SW 1271 (cell line): ENCODE measurements around the gene MAGEA2B.
"Not testable (repeated sequence)": the region's sequence is repeated elsewhere in the genome, so short reads cannot be mapped to it uniquely, and the experiment has no call there.

Experiments
- DNase-seq, 2 experiments: peaks; one replicate each; lab custom pipeline; 2025; lab: John Stamatoyannopoulos, UW

The MAGEA2B gene

GRCh38 chrX:152713815-152714787 lies at the start of gene MAGEA2B:
TSS of gene MAGEA2B (plus strand) at chrX:152714628. CDS start at chrX:152717107, 2,479 bp downstream.
- DNase-seq, result not testable (repeated sequence)

DNA sequence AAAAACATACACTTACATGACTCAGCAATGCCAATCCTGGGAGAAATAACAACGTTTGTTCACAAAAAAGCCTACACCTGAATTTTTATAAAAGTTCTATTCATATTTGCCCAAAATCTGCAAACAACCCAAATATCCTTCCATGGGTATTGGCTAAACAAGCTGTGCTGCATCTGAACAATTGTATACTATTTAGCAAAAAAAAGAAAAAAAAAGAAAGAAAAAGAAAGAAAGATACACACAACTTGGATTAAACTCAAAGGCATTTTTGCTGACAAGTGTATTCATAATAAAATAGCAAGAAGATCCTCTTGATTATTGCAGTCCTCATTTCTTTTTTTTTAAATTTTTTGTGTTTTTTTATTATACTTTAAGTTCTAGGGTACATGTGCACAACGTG lies 40.3 kb upstream of the MAGEA2B start:
- DNase-seq, result no peak

DNA sequence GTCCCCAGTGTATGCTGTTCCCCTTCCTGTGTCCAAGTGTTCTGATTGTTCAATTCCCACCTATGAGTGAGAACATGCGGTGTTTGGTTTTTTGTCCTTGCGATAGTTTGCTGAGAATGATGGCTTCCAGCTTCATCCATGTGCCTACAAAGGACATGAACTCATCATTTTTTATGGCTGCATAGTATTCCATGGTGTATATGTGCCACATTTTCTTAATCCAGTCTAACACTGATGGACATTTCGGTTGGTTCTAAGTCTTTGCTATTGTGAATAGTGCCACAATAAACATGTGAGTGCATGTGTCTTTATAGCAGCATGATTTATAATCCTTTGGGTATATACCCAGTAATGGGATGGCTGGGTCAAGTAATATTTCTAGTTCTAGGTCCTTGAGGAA lies 39.8 kb upstream of the MAGEA2B start:
- not testable (repeated sequence) for DNase-seq

DNA sequence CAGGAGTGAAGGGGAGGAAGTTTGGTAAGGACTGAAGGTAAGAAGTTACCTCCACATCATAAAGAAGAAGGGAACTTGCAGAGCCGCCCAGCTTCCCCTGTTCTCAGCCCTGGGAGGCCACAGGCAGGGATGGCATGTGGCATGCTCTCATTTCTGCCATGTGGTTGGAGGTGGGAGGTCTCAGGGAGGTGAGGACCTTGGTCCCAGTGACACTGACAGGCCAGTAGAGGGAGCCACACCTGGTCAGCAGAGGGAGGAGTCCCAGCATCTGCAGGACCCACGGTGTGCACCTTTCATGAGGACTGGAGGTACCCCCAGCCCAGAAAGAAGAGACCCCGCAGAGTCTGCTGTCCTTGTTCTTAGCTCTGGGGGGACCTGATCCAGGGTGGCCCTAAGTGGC lies 33.4 kb upstream of the MAGEA2B start:
- DNase-seq, result not testable (repeated sequence)

DNA sequence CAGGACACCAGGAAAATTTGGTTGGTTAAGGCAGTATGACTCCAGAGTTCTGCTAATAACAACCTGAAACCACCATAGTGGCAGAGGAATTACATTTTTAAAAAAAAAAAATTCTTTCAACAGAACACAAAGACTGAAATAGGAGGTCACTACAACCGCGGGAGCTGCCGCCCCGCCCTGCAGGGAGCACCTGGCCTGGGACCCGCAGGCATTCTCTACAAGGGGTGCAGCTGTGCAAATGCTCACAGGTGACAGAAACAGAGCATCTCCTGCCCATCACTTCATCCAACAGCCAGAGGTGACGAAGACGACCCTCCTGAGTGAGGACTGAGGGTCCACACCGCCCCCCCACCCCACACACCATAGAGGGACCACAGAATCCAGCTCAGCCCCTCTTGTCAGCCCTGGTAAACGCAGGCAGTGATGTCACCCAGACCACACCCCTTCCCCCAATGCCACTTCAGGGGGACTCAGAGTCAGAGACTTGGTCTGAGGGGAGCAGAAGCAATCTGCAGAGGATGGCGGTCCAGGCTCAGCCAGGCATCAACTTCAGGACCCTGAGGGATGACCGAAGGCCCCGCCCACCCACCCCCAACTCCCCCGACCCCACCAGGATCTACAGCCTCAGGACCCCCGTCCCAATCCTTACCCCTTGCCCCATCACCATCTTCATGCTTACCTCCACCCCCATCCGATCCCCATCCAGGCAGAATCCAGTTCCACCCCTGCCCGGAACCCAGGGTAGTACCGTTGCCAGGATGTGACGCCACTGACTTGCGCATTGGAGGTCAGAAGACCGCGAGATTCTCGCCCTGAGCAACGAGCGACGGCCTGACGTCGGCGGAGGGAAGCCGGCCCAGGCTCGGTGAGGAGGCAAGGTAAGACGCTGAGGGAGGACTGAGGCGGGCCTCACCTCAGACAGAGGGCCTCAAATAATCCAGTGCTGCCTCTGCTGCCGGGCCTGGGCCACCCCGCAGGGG lies 16.2 kb upstream of the MAGEA2B start, which contains the start of gene MAGEA3:
Gene MAGEA3, plus strand, starts transcription at position 843 of the 980 bp plus-strand sequence. CDS start 2,039 bp downstream, outside the sequence.
- DNase-seq, result not testable (repeated sequence)

DNA sequence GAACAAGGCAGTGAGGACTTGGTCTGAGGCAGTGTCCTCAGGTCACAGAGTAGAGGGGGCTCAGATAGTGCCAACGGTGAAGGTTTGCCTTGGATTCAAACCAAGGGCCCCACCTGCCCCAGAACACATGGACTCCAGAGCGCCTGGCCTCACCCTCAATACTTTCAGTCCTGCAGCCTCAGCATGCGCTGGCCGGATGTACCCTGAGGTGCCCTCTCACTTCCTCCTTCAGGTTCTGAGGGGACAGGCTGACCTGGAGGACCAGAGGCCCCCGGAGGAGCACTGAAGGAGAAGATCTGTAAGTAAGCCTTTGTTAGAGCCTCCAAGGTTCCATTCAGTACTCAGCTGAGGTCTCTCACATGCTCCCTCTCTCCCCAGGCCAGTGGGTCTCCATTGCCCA lies 14.0 kb upstream of the MAGEA2B start:
- DNase-seq, result not testable (repeated sequence)

DNA sequence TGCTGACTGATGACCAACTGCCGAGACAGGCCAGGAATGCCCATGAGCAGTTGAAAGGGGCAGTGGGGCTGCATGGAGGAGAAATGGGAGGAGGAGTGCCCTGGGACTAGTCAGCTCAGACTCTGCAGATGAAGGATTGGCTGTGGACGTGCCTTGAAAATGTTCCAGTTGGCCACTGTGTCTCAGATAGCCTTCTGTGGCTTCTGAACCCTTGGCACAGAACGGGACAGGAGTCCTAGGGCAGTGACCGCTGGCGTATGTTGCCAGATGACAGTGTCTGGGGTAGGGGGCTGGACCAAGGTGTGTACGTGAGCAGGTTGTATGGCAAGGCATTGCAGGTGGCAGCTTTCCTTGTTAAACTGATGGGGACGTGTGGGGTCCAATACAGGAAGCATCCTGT lies 7.9 kb upstream of the MAGEA2B start:
- DNase-seq, result not testable (repeated sequence)

DNA sequence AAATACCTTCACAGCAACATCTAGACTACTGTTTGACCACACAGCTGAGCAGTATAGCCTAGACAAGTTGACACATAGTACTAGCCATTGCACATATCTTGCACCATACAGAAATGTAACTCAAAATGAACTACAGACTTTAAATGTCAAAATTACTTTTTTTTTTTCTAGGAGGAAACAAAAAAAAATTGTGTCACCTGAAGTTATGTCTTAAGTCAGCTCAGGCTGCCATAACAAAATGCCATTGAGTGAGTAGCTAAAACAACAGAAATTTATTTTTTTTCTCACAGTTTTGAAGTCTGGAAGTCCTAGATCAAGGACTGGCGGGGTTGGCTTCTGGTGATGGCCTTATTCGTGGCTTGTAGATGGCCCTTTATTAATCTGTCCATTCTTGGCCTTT lies 5.3 kb upstream of the MAGEA2B start, which contains the start of gene CSAG2:
Gene CSAG2, minus strand, starts transcription at position 101 of the 400 bp plus-strand sequence. CDS start 161 bp downstream, outside the sequence.
- DNase-seq, result not testable (repeated sequence)

DNA sequence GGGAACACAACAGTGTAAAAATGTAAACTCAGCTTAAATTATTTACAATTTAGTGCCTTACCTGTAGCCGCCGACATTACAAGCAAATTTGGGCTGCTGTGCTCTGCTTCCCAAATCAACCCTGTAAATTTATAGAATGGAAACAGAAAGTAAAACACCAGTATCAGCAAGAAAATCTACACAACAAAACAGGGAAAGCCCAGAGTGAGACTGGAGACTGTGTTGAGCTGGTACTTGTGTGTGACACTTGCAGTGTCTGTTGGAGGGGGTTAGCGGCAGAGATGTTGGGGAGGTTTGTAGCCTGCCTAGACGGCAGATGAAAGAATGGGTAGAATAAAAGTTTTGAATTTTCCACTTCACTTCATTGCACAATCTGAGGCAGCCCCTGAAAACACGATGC lies 1.2 kb upstream of the MAGEA2B start:
- not testable (repeated sequence) for DNase-seq

- DNase-seq, result no peak
These were observed 11.0 kb downstream of the MAGEA2B start for GRCh38 chrX:152725409-152725808.

DNA sequence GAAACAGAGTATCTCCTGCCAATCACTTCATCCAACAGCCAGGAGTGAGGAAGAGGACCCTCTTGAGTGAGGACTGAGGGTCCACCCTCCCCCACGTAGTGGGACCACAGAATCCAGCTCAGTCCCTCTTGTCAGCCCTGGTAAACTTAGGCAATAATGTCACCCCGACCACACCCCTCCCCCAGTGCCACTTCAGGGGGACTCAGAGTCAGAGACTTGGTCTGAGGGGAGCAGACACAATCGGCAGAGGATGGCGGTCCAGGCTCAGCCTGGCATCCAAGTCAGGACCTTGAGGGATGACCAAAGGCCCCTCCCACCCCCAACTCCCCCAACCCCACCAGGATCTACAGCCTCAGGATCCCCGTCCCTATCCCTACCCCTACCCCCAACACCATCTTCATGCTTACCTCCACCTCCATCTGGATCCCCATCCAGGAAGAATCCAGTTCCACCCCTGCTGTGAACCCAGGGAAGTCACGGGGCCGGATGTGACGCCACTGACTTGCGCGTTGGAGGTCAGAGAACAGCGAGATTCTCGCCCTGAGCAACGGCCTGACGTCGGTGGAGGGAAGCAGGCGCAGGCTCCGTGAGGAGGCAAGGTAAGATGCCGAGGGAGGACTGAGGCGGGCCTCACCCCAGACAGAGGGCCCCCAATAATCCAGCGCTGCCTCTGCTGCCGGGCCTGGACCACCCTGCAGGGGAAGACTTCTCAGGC lies 19.0 kb downstream of the MAGEA2B start, which contains the start of the genes CSAG1 and MAGEA12:
Gene CSAG1, minus strand, starts transcription at position 461 of the 715 bp plus-strand sequence. CDS start 1,261 bp downstream, outside the sequence.
Gene MAGEA12, plus strand, starts transcription at position 497 of the 715 bp plus-strand sequence. CDS start 2,405 bp downstream, outside the sequence.
- no peak for DNase-seq

DNA sequence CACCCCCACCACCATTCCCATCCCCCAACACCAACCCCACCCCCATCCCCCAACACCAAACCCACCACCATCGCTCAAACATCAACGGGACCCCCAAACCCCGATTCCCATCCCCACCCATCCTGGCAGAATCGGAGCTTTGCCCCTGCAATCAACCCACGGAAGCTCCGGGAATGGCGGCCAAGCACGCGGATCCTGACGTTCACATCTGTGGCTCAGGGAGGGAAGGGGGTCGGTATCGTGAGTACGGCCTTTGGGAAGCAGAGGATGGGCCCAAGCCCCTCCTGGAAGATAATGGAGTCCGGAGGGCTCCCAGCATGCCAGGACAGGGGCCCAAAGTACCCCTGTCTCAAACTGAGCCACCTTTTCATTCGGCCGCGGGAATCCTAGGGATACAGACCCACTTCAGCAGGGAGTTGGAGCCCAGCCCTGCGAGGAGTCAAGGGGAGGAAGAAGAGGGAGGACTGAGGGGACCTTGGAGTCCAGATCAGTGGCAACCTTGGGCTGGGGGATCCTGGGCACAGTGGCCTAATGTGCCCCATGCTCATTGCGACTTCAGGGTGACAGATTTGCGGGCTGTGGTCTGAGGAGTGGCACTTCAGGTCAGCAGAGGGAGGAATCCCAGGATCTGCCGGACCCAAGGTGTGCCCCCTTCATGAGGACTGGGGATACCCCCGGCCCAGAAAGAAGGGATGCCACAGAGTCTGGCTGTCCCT lies 19.9 kb downstream of the MAGEA2B start:
- not testable (repeated sequence) for DNase-seq

GRCh38 chrX:152735101-152735500 lies 20.7 kb downstream of the MAGEA2B start:
- DNase-seq, result no peak

DNA sequence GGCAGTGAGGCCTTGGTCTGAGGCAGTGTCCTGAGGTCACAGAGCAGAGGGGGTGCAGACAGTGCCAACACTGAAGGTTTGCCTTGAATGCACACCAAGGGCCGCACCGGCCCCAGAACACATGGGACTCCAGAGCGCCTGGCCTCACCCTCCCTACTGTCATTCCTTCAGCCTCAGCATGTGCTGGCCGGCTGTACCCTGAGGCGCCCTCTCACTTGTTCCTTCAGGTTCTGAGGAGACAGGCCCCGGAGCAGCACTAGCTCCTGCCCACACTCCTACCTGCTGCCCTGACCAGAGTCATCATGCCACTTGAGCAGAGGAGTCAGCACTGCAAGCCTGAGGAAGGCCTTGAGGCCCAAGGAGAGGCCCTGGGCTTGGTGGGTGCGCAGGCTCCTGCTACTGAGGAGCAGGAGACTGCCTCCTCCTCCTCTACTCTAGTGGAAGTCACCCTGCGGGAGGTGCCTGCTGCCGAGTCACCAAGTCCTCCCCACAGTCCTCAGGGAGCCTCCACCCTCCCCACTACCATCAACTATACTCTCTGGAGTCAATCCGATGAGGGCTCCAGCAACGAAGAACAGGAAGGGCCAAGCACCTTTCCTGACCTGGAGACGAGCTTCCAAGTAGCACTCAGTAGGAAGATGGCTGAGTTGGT lies 21.6 kb downstream of the MAGEA2B start:
- no peak for DNase-seq

DNA sequence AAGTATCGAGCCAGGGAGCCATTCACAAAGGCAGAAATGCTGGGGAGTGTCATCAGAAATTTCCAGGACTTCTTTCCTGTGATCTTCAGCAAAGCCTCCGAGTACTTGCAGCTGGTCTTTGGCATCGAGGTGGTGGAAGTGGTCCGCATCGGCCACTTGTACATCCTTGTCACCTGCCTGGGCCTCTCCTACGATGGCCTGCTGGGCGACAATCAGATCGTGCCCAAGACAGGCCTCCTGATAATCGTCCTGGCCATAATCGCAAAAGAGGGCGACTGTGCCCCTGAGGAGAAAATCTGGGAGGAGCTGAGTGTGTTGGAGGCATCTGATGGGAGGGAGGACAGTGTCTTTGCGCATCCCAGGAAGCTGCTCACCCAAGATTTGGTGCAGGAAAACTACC lies 22.1 kb downstream of the MAGEA2B start:
- DNase-seq, result not testable (repeated sequence)

- DNase-seq, result no peak
These were observed 24.1 kb downstream of the MAGEA2B start for GRCh38 chrX:152738560-152738959.

GRCh38 chrX:152753686-152754650 lies 39.5 kb downstream of the MAGEA2B start, which contains the start of gene MAGEA2:
TSS of gene MAGEA2 (minus strand) at chrX:152753842. CDS start at chrX:152751363, 2,479 bp downstream.
- not testable (repeated sequence) for DNase-seq

- DNase-seq, result not testable (repeated sequence)
These were observed 40.4 kb downstream of the MAGEA2B start for GRCh38 chrX:152754871-152755270.
